ENCODE results near the gene CDH13. TPM values are rescaled to one million over a fixed set of nuclear protein-coding genes. Genes with fewer than 3 reads are reported as not detected.

Gene CDH13
- total RNA-seq, 1 experiment from 2014 or later = 62.5 TPM

GRCh38 chr16:83807327-83807709 lies 1180.5 kb downstream of the CDH13 start:
- H3K4me3 ChIP-seq = peak overlapping the region; percentile 92
- H3K27ac ChIP-seq = no peak overlapping the region
- peaks cover 34% of the 10 kb centered on the region for H3K36me3 ChIP-seq
- H3K27me3 ChIP-seq (replicated peaks) = no peaks in the 10 kb centered on the region
- peaks cover 15% of the 10 kb centered on the region for H3K4me1 ChIP-seq (replicated peaks)
- no peak for DNase-seq (ENCODE audit: low read depth in 1 of 2, low spot score in 2 of 2)
- H3K9me3 ChIP-seq (replicated peaks) = no peaks in the 10 kb centered on the region

- Histone ChIP-seq H3K27ac (peak within 1 kb of the TSS; percentile 62), H3K36me3 (peaks cover 40% of the 10 kb centered on the region), H3K4me3 (peak within 1 kb of the TSS; percentile 92), H3K9me3 (replicated peaks) (no peaks in the 10 kb centered on the region), H3K4me1 (replicated peaks) (peaks cover 11% of the 10 kb centered on the region), H3K27me3 (replicated peaks) (no peaks in the 10 kb centered on the region)
- peak; percentile 82 to 95 for DNase-seq (ENCODE audit: low read depth in 1 of 2, low spot score in 2 of 2)
These were observed 1181.2 kb downstream of the CDH13 start, which contains the start of gene HSBP1 for GRCh38 chr16:83807710-83808572. Gene HSBP1, plus strand, starts transcription at chr16:83807978. Its CDS starts 99 bp downstream, at chr16:83808077.

GRCh38 chr16:83808573-83809014 lies 1181.8 kb downstream of the CDH13 start:
- Histone ChIP-seq H3K27me3 (replicated peaks) (no peaks in the 10 kb centered on the region), H3K4me3 (peak overlapping the region; percentile 92), H3K4me1 (replicated peaks) (peaks cover 18% of the 10 kb centered on the region), H3K27ac (peak overlapping the region; percentile 62), H3K9me3 (replicated peaks) (no peaks in the 10 kb centered on the region), H3K36me3 (peaks cover 45% of the 10 kb centered on the region)
- DNase-seq (ENCODE audit: low read depth in 1 of 2, low spot score in 2 of 2) = no peak

- Histone ChIP-seq H3K4me1 (replicated peaks) (peaks cover 23% of the 10 kb centered on the region), H3K27ac (no peak overlapping the region), H3K36me3 (peaks cover 45% of the 10 kb centered on the region), H3K4me3 (peak overlapping the region; percentile 92), H3K9me3 (replicated peaks) (no peaks in the 10 kb centered on the region), H3K27me3 (replicated peaks) (no peaks in the 10 kb centered on the region)
- DNase-seq (ENCODE audit: low read depth in 1 of 2, low spot score in 2 of 2) = no peak
These were observed 1182.3 kb downstream of the CDH13 start for GRCh38 chr16:83809092-83809491.

- no peak overlapping the region for H3K27ac ChIP-seq
- no peaks in the 10 kb centered on the region for H3K9me3 ChIP-seq (replicated peaks)
- no peaks in the 10 kb centered on the region for H3K27me3 ChIP-seq (replicated peaks)
- H3K36me3 ChIP-seq = peaks cover 45% of the 10 kb centered on the region
- peaks cover 30% of the 10 kb centered on the region for H3K4me1 ChIP-seq (replicated peaks)
- no peak overlapping the region for H3K4me3 ChIP-seq
- no peak for DNase-seq (ENCODE audit: low read depth in 1 of 2, low spot score in 2 of 2)
These were observed 1184.1 kb downstream of the CDH13 start for GRCh38 chr16:83810901-83811300.

- DNase-seq (ENCODE audit: low read depth in 1 of 2, low spot score in 2 of 2) = peak; percentile 61 to 76
- H3K4me3 ChIP-seq = no peak overlapping the region
- peaks cover 37% of the 10 kb centered on the region for H3K36me3 ChIP-seq
- peaks cover 22% of the 10 kb centered on the region for H3K4me1 ChIP-seq (replicated peaks)
- H3K27me3 ChIP-seq (replicated peaks) = no peaks in the 10 kb centered on the region
- H3K9me3 ChIP-seq (replicated peaks) = no peaks in the 10 kb centered on the region
- H3K27ac ChIP-seq = peak overlapping the region; percentile 57
These were observed 1187.3 kb downstream of the CDH13 start for GRCh38 chr16:83813823-83814658.

GRCh38 chr16:83814659-83814985 lies 1187.9 kb downstream of the CDH13 start:
- DNase-seq (ENCODE audit: low read depth in 1 of 2, low spot score in 2 of 2) = no peak
- Histone ChIP-seq H3K4me1 (replicated peaks) (peaks cover 21% of the 10 kb centered on the region), H3K36me3 (peaks cover 36% of the 10 kb centered on the region), H3K4me3 (no peak overlapping the region), H3K27me3 (replicated peaks) (no peaks in the 10 kb centered on the region), H3K27ac (no peak overlapping the region), H3K9me3 (replicated peaks) (no peaks in the 10 kb centered on the region)

GRCh38 chr16:83817022-83817421 lies 1190.3 kb downstream of the CDH13 start:
- H3K27me3 ChIP-seq (replicated peaks) = no peaks in the 10 kb centered on the region
- H3K36me3 ChIP-seq = peaks cover 14% of the 10 kb centered on the region
- H3K4me1 ChIP-seq (replicated peaks) = peaks cover 21% of the 10 kb centered on the region
- no peak overlapping the region for H3K4me3 ChIP-seq
- H3K9me3 ChIP-seq (replicated peaks) = no peaks in the 10 kb centered on the region
- no peak for DNase-seq (ENCODE audit: low read depth in 1 of 2, low spot score in 2 of 2)
- no peak overlapping the region for H3K27ac ChIP-seq

GRCh38 chr16:83818276-83818675 lies 1191.5 kb downstream of the CDH13 start:
- no peak for DNase-seq (ENCODE audit: low read depth in 1 of 2, low spot score in 2 of 2)
- Histone ChIP-seq H3K36me3 (peaks cover 1% of the 10 kb centered on the region), H3K4me3 (no peak overlapping the region), H3K4me1 (replicated peaks) (peaks cover 15% of the 10 kb centered on the region), H3K27ac (no peak overlapping the region), H3K9me3 (replicated peaks) (no peaks in the 10 kb centered on the region), H3K27me3 (replicated peaks) (no peaks in the 10 kb centered on the region)

GRCh38 chr16:83819361-83819760 lies 1192.6 kb downstream of the CDH13 start:
- Histone ChIP-seq H3K27me3 (replicated peaks) (no peaks in the 10 kb centered on the region), H3K4me3 (no peak overlapping the region), H3K4me1 (replicated peaks) (peaks cover 4% of the 10 kb centered on the region), H3K27ac (no peak overlapping the region), H3K9me3 (replicated peaks) (no peaks in the 10 kb centered on the region), H3K36me3 (no peaks in the 10 kb centered on the region)
- DNase-seq (ENCODE audit: low read depth in 1 of 2, low spot score in 2 of 2) = no peak

GRCh38 chr16:83826146-83826913 lies 1199.6 kb downstream of the CDH13 start:
- DNase-seq (ENCODE audit: low read depth in 1 of 2, low spot score in 2 of 2) = peak; percentile 69 to 85
- H3K9me3 ChIP-seq (replicated peaks) = no peaks in the 10 kb centered on the region
- no peaks in the 10 kb centered on the region for H3K36me3 ChIP-seq
- H3K4me3 ChIP-seq = no peak overlapping the region
- peaks cover 5% of the 10 kb centered on the region for H3K4me1 ChIP-seq (replicated peaks)
- no peaks in the 10 kb centered on the region for H3K27me3 ChIP-seq (replicated peaks)
- no peak overlapping the region for H3K27ac ChIP-seq

GRCh38 chr16:83830091-83830768 lies 1203.5 kb downstream of the CDH13 start:
- peaks cover 7% of the 10 kb centered on the region for H3K4me1 ChIP-seq (replicated peaks)
- no peak for DNase-seq (ENCODE audit: low read depth in 1 of 2, low spot score in 2 of 2)
- H3K9me3 ChIP-seq (replicated peaks) = no peaks in the 10 kb centered on the region
- H3K27ac ChIP-seq = no peak overlapping the region
- H3K4me3 ChIP-seq = no peak overlapping the region
- H3K27me3 ChIP-seq (replicated peaks) = no peaks in the 10 kb centered on the region
- H3K36me3 ChIP-seq = no peaks in the 10 kb centered on the region

Measured in SJSA1 (cell line).